Measurements from ENCODE around the gene CCDC197. TPM values are rescaled to one million over a fixed set of nuclear protein-coding genes. Genes with fewer than 3 reads are reported as not detected.

CCDC197 gene
- total and polyA plus RNA-seq, 3 donors from 2014 or later, result 5.6 to 31.0 (median 20.7) TPM

- H3K9me3 ChIP-seq, result no peaks in the 10 kb centered on the region
- H3K27me3 ChIP-seq, result no peaks in the 10 kb centered on the region
- intact Hi-C loops (cut with DNase I; ENCODE audit: low total_unique reads), result no loop called here
- H3K4me3 ChIP-seq, result no peak overlapping the region
- 95 to 96% methylated on average over 3 of the region's 3 CpGs for WGBS, 2 donors
- H3K27ac ChIP-seq, result no peak overlapping the region
- no peaks in the 10 kb centered on the region for H3K4me1 ChIP-seq
- TF ChIP-seq CTCF (IDR thresholded peaks at IDR 0.05) (no peak), POLR2A (IDR thresholded peaks at IDR 0.05) (no peak)
- H3K36me3 ChIP-seq (ENCODE audit: low read depth, missing control alignments), result no peaks in the 10 kb centered on the region
- no peak for DNase-seq
These were observed 44.3 kb upstream of the CCDC197 start for GRCh38 chr14:93952829-93953228.

- no peaks in the 10 kb centered on the region for H3K27me3 ChIP-seq
- no peak overlapping the region for H3K4me3 ChIP-seq
- H3K4me1 ChIP-seq, result no peaks in the 10 kb centered on the region
- no peaks in the 10 kb centered on the region for H3K36me3 ChIP-seq (ENCODE audit: low read depth, missing control alignments)
- 78 to 79% methylated on average over 13 to 14 of the region's 14 CpGs for WGBS, 2 donors
- H3K9me3 ChIP-seq, result no peaks in the 10 kb centered on the region
- DNase-seq, result no peak
- no peak overlapping the region for H3K27ac ChIP-seq
- intact Hi-C loops (cut with DNase I; ENCODE audit: low total_unique reads), result no loop called here
- TF ChIP-seq CTCF (IDR thresholded peaks at IDR 0.05) (no peak), POLR2A (IDR thresholded peaks at IDR 0.05) (no peak)
These were observed 43.8 kb upstream of the CCDC197 start for GRCh38 chr14:93953263-93953662.

GRCh38 chr14:93953739-93954515 lies 43.2 kb upstream of the CCDC197 start:
- intact Hi-C loops (cut with DNase I; ENCODE audit: low total_unique reads), result no loop called here
- no peaks in the 10 kb centered on the region for H3K9me3 ChIP-seq
- no peak overlapping the region for H3K4me3 ChIP-seq
- H3K36me3 ChIP-seq (ENCODE audit: low read depth, missing control alignments), result no peaks in the 10 kb centered on the region
- H3K4me1 ChIP-seq, result no peaks in the 10 kb centered on the region
- no peaks in the 10 kb centered on the region for H3K27me3 ChIP-seq
- no peak for DNase-seq
- TF ChIP-seq CTCF (IDR thresholded peaks at IDR 0.05), result no peak
- TF ChIP-seq POLR2A (IDR thresholded peaks at IDR 0.05), result no peak
- 87% methylated on average over 16 to 18 of the region's 18 CpGs for WGBS, 2 donors
- H3K27ac ChIP-seq, result no peak overlapping the region

GRCh38 chr14:93954516-93954830 lies 42.6 kb upstream of the CCDC197 start:
- Histone ChIP-seq H3K36me3 (ENCODE audit: low read depth, missing control alignments) (no peaks in the 10 kb centered on the region), H3K27me3 (no peaks in the 10 kb centered on the region), H3K27ac (no peak overlapping the region), H3K9me3 (no peaks in the 10 kb centered on the region), H3K4me1 (no peaks in the 10 kb centered on the region), H3K4me3 (no peak overlapping the region)
- WGBS, 2 donors, result 90 to 97% methylated on average over 2 to 4 of the region's 4 CpGs
- no peak for DNase-seq
- TF ChIP-seq POLR2A (IDR thresholded peaks at IDR 0.05) (no peak), CTCF (IDR thresholded peaks at IDR 0.05) (no peak)
- intact Hi-C loops (cut with DNase I; ENCODE audit: low total_unique reads), result no loop called here

Data from testis (tissue), 3 donors.